ENCODE data around the gene TIGD1. TPM values are rescaled to one million over a fixed set of nuclear protein-coding genes. Genes with fewer than 3 reads are reported as not detected.
A peak's percentile ranks its signal among the peaks of the same experiment; 100 is the strongest.

Gene TIGD1
- polyA plus RNA-seq (ENCODE audit: insufficient read length in 3 of 3), result 10 to 100 TPM; 12.3 to 14.7 (median 14.2) TPM

GRCh38 chr2:232550354-232551249 lies at the start of gene TIGD1, which contains the start of gene EIF4E2:
TIGD1 (minus strand) TSS chr2:232550557; CDS start chr2:232549882, 675 bp downstream.
EIF4E2 (plus strand) TSS chr2:232550689; CDS start chr2:232550725, 36 bp downstream.
- DNase-seq (ENCODE audit: low read depth in 3 of 3, low spot score in 2 of 3), result peak; percentile 84 to 89 (median 87)

DNA sequence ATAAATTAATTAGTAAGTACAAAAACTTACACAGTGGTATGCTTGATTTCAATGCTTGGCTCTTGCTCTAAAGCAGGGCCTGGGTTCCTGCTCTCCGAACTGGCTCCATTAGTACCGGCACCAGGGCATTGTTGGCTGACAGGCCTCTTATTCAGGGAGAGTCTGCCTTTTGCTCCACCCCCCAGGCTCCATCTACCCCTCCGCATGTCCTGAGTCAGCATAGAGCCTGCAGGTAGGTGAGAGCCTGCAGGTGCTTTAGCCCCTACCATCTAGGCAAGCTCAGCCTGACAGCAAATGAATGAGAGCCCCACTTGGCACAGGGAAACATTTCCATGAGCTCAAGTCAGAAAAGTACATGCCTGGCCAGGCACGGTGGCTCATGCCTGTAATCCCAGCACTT lies 47.9 kb upstream of the TIGD1 start:
- no peak for DNase-seq (ENCODE audit: low read depth in 3 of 3, low spot score in 2 of 3)

DNA sequence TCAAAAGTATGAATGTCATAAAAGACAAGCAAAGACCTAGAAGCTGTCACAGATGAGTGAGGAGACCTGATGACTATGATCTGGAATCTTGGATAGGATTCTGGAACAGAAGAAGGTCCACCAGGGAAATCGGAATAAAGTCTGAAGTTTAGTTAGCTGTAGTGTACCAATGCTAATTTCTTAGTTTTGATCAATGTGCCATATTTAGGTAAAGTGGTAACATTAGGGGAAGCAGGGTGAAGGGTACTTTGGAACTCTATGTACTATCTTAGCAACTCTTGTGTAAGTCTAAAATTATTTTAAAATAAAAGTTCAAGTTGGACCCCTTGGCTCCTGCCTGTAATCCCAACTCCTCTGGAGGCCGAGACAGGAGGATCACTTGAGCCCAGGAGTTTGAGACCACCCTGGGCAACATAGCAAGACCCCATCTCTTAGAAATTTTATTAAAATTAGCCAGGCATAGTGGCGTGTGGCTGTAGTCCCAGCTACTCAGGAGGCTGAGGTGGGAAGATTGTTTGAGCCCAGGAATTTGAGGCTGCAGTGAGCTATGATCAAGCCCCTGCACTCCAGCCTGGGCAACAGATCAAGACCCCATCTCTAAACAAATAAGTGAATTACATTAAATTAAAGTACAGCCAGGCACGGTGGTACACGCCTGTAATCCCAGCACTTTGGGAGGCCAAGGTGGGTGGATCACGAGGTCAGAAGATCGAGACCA lies 47.2 kb upstream of the TIGD1 start:
- no peak for DNase-seq (ENCODE audit: low read depth in 3 of 3, low spot score in 2 of 3)

GRCh38 chr2:232593982-232594381 lies 43.6 kb upstream of the TIGD1 start:
- no peak for DNase-seq (ENCODE audit: low read depth in 3 of 3, low spot score in 2 of 3)

DNA sequence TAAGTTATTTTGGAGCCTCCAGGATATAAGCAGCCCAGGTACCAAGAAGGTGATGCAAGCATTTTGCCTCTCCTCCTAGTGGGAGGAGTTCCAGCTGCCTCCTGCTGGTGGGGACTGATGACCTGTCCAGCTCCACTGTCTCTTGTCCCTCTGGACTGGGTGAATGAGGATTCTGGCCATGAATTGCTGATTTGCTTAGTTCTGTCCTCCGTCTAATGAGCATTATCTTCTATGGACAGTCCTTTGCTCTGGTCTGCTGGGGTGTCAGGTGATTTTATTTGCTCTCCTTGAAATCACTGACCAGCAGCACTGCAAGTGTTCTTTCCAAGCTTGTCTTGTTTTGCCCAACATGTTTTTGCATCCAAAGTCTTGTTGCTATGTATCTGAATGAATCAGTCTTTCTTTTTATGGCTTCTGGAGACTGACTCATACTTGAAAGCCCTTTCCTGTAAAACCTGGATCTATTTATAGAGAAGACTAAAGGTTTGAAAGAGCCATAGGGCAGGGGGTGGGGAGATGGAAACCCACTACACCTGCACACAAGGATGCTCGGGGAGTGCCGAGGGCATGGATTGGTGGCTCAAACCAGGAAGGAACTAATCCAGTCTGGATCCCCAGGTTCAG lies 42.5 kb upstream of the TIGD1 start:
- DNase-seq (ENCODE audit: low read depth in 3 of 3, low spot score in 2 of 3), result no peak

- DNase-seq (ENCODE audit: low read depth in 3 of 3, low spot score in 2 of 3), result no peak
Observed at GRCh38 chr2:232588680-232589585, 38.6 kb upstream of the TIGD1 start.

- DNase-seq (ENCODE audit: low read depth in 3 of 3, low spot score in 2 of 3), result no peak
Observed at GRCh38 chr2:232588031-232588430, 37.7 kb upstream of the TIGD1 start.

DNA sequence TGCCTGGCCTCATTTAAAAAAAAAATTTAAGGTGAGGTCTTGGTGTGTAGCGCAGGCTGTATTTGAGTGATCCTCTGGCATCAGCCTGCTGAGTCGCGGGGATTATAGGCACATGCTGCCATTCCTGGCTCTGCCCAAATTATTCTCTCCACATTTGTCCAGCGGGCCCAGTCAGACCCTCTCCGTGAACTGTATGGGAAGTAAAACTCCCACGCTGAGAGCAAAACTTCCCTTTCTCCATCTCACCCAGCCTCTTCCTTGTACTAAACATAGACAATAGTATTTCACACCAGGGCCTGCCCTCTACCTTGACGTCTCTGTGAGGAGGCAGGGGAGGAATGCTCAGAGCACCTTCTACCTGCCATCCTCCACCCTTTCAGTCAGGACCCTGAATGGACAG lies 37.2 kb upstream of the TIGD1 start:
- no peak for DNase-seq (ENCODE audit: low read depth in 3 of 3, low spot score in 2 of 3)

- DNase-seq (ENCODE audit: low read depth in 3 of 3, low spot score in 2 of 3), result no peak
Observed at GRCh38 chr2:232586943-232587505, 36.7 kb upstream of the TIGD1 start.

DNA sequence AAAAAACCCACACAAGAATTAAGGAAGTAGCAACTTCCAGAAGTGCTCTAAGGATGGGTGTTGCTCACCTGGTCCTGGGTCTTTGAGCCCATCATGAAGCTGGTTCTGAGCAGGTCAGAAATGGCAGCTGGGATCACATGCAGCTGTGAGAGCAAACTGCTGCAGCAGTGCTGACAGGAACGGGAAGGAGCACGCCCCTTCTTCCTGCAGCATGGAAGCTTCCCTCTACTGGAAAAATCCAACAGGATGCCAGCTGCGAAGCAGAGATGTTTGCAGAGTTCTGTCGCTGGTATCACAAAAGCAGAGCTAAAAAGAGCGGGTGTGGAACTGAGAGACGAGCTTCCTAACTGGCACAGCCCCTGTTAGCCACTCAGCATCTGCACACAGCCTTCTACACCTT lies 33.9 kb upstream of the TIGD1 start:
- DNase-seq (ENCODE audit: low read depth in 3 of 3, low spot score in 2 of 3), result no peak

DNA sequence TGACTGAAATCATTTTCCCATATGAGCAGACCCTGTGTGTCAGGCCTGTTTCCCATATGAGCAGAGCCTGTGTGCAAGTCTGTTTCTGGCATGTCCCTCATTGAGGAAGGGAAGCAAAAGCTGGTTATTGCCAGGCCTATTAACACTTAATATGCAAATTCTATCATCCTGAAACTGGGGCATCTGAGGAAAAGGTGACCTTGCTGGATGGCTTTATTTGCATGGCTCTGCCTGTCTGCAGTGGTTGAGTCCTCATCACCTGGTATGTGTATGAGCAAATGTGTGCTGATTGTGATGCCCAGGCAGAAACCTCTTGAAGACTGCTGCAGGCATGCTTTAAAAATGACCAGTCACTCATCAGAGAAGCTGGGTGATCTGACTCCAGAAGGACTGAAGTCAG lies 31.4 kb upstream of the TIGD1 start:
- DNase-seq (ENCODE audit: low read depth in 3 of 3, low spot score in 2 of 3), result no peak

- no peak for DNase-seq (ENCODE audit: low read depth in 3 of 3, low spot score in 2 of 3)
Observed at GRCh38 chr2:232580648-232580981, 30.3 kb upstream of the TIGD1 start.

- no peak for DNase-seq (ENCODE audit: low read depth in 3 of 3, low spot score in 2 of 3)
Observed at GRCh38 chr2:232578626-232579025, 28.3 kb upstream of the TIGD1 start.

DNA sequence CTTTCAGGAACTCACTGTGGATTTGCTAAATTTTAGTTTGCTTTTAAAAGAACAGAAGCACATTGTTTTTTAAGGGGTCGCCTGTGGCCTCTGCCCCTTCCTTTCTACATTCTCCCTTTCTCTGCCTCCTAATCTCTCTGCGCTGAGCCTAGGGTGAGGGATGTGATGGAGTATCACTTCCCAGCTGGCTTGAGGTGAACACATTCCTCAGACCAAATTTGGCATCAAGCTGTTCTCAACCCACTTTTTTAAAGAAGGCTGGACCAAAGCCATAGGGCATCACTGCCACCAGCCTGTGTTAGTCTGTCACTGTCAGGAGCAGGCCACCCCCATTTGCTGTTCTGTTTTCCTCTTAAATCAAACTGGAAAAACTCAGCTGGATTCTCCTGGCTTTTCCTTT lies 27.5 kb upstream of the TIGD1 start:
- DNase-seq (ENCODE audit: low read depth in 3 of 3, low spot score in 2 of 3), result no peak

DNA sequence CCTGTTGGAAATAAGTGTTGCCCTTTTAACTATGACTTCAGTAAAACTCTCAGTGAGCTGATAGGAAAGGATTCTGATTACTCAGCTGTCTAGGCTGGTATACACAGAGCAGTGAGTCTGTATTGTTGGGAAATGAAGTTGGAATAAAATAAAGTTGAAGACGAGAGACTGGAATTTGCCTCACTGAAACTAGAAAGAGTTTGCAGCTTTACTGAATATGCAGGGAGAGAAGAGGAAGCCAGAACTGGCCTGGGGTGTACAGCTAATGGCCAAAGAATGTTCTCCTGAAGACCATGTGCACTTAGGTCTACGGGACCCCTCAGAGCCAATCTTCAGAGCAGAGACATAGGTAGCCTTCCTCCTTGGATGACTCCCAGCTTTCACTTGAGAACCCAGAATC lies 26.6 kb upstream of the TIGD1 start:
- DNase-seq (ENCODE audit: low read depth in 3 of 3, low spot score in 2 of 3), result no peak

GRCh38 chr2:232575404-232575746 lies 25.0 kb upstream of the TIGD1 start:
- DNase-seq (ENCODE audit: low read depth in 3 of 3, low spot score in 2 of 3), result no peak

DNA sequence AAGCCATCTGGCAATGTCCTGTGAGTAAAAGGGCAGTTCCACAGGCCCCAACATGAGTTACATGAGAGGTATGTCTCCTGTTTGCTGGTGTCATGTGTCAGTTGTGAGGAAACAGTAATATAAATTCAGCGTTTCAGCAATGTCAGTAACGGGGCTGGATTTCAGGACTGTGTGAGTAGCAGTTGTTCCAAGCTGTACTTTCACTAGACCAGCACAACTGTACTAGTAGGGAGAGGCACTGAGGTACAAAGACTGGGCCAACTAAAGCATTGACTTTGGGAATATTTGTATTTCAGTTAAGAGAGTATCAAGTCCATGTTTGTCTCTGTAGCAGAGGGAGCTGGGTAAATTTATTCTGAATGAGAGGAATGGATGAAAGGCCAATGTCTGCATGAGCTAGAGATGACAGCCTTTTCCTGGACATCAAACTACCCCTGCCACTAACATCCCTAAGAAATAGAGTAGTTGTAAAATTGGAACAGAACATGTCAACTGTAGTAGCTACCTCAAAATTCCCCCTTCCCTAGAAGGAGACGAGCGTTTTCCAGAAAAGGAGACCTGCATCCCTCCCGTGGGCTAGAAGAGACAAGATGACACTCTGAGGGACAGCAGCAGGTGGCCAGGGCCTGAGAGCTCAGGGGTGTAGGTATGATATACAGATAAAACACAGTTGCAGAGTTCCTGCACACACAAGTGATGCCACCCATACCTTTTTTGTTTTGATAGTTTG lies 24.5 kb upstream of the TIGD1 start:
- no peak for DNase-seq (ENCODE audit: low read depth in 3 of 3, low spot score in 2 of 3)

DNA sequence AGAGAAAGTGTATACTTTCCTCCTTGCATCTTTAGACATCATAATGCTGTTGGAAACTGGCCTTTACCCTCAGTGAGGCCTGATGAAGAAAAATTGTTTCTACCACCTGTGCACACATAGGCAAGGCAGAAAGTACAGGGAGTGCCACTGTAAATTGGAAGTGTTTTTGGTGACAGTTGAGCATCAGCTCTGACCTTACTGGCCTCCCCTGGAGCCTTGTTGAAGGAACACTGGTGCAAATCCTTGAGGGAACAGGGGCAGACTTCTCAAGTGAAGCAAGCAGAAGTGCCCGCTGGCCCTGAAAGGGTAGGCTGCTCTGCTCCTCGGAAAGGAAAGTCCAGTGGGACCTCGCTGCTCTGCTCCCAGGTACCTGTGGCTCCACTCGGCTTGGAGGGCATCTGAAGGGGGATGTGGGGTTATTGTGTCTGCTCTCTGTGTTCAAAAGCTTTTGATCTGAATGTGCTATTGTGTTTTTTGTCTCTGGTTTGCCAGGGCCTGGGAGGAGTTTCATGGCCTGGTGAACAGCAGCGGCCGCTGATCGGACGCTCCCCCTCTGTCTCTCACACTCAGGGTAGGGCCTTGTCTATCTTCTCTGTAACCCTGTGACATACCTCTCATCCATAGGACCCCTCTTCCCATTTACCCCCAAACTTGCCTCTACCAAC lies 23.5 kb upstream of the TIGD1 start:
- DNase-seq (ENCODE audit: low read depth in 3 of 3, low spot score in 2 of 3), result no peak

- no peak for DNase-seq (ENCODE audit: low read depth in 3 of 3, low spot score in 2 of 3)
Observed at GRCh38 chr2:232573042-232573441, 22.7 kb upstream of the TIGD1 start.

Data from right renal cortex interstitium (tissue), 3 donors.